ENCODE results near the gene MIER1.

GRCh38 chr1:66930823-66931174 lies 6.0 kb downstream of the MIER1 start:
- TF ChIP-seq, protein P1, sequence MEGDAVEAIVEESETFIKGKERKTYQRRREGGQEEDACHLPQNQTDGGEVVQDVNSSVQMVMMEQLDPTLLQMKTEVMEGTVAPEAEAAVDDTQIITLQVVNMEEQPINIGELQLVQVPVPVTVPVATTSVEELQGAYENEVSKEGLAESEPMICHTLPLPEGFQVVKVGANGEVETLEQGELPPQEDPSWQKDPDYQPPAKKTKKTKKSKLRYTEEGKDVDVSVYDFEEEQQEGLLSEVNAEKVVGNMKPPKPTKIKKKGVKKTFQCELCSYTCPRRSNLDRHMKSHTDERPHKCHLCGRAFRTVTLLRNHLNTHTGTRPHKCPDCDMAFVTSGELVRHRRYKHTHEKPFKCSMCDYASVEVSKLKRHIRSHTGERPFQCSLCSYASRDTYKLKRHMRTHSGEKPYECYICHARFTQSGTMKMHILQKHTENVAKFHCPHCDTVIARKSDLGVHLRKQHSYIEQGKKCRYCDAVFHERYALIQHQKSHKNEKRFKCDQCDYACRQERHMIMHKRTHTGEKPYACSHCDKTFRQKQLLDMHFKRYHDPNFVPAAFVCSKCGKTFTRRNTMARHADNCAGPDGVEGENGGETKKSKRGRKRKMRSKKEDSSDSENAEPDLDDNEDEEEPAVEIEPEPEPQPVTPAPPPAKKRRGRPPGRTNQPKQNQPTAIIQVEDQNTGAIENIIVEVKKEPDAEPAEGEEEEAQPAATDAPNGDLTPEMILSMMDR (IDR thresholded peaks at IDR 0.05) = no peak
- TF ChIP-seq POLR2AphosphoS5 (IDR thresholded peaks at IDR 0.05; ENCODE audit: low read depth, low read length) (no peak), TCF7L2 (IDR thresholded peaks at IDR 0.05; ENCODE audit: low read depth, low read length) (no peak)
- TF ChIP-seq, protein P2, sequence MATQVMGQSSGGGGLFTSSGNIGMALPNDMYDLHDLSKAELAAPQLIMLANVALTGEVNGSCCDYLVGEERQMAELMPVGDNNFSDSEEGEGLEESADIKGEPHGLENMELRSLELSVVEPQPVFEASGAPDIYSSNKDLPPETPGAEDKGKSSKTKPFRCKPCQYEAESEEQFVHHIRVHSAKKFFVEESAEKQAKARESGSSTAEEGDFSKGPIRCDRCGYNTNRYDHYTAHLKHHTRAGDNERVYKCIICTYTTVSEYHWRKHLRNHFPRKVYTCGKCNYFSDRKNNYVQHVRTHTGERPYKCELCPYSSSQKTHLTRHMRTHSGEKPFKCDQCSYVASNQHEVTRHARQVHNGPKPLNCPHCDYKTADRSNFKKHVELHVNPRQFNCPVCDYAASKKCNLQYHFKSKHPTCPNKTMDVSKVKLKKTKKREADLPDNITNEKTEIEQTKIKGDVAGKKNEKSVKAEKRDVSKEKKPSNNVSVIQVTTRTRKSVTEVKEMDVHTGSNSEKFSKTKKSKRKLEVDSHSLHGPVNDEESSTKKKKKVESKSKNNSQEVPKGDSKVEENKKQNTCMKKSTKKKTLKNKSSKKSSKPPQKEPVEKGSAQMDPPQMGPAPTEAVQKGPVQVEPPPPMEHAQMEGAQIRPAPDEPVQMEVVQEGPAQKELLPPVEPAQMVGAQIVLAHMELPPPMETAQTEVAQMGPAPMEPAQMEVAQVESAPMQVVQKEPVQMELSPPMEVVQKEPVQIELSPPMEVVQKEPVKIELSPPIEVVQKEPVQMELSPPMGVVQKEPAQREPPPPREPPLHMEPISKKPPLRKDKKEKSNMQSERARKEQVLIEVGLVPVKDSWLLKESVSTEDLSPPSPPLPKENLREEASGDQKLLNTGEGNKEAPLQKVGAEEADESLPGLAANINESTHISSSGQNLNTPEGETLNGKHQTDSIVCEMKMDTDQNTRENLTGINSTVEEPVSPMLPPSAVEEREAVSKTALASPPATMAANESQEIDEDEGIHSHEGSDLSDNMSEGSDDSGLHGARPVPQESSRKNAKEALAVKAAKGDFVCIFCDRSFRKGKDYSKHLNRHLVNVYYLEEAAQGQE (IDR thresholded peaks at IDR 0.05; ENCODE audit: insufficient read depth in 1 of 2, low read depth in 2 of 2, low read length in 1 of 2) = no peak
